HFF-Myc (cell line): ENCODE results near the gene HHIPL1.
"Not testable (repeated sequence)": the region's sequence is repeated elsewhere in the genome, so short reads cannot be mapped to it uniquely, and the experiment has no call there.

ENCODE experiments used
- DNase-seq: peaks from one replicate; pipeline ENCODE4 v3.0.0-alpha.2; 2011; ENCODE audit warnings: low read depth; ENCODE audit errors: extremely low read depth
- H3K4me3 ChIP-seq: replicated peaks from 2 replicates; pipeline ENCODE4 v1.5.1; 2011; ENCODE audit warnings: low read depth, mild to moderate bottlenecking, control low read depth, low read length
- CTCF ChIP-seq: IDR thresholded peaks from 2 replicates; pipeline ENCODE4 v1.5.1; 2012; ENCODE audit warnings: mild to moderate bottlenecking, low read depth, low read length, control low read depth; ENCODE audit errors: missing control alignments

Gene HHIPL1

DNA sequence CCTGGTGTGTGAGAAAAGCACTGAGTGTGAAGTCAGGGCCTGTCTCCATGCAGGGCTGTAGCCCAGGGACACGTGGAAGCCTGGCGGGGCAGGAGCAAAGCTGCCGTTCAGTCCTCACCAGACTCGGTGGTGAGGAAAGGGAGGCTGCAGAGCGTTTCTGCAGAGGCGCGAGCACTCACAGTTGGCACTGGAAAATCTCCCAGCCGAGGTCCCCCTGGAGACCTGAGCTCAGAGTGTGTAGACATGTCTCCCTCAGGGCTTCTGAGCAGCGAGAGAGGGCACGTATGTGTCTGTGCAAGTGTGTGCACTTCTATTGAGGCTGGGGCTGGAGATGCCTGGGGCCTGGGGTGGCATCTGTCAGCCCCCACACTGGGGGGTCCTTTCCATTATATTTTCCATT is 11.0 kb upstream of the HHIPL1 start:
- DNase-seq: no peak
- no peak overlapping the region for H3K4me3 ChIP-seq
- no peak for TF ChIP-seq CTCF

GRCh38 chr14:99634443-99634842 is 10.5 kb upstream of the HHIPL1 start:
- TF ChIP-seq CTCF: no peak
- no peak overlapping the region for H3K4me3 ChIP-seq
- no peak for DNase-seq

DNA sequence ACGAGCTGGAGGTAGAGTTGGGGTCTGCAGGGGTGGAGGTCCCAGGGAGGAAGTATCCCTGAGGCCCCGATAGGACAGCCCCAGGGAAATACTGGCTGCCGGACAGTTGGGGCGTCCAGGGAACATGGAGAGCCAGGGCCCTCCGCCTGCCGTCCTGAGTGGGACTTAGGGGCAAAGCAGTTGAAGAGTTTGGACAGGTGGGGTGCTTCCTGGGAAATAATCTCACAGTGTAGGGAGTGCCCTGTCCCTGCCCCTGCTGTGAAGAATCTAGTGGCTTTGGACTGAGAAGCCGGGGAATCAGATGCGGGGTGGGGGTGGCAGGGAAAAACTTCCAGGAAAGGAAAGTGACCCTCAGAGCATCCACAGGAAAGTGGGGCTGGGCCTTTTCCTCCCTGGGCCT is 9.8 kb upstream of the HHIPL1 start:
- H3K4me3 ChIP-seq: no peak overlapping the region
- no peak for DNase-seq
- no peak for TF ChIP-seq CTCF

DNA sequence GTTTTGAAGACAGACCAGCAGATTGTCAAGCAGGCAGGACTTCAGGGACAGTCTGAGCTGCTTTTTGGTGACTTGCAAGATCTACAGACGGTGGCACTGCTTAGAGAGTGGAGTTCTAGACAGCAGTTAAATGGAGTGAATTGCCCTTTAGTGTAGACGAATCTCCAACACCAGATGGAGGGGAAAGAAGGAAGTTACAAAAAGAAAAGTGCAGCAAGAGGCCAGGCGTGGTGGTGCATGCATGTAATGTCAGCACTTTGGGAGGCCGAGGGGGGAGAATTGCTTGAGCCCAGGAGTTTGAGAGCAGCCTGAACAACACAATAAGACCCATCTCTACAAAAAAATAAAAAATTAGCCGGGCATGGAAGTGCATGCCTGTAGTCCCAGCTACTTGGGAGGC is 8.4 kb upstream of the HHIPL1 start:
- no peak overlapping the region for H3K4me3 ChIP-seq
- no peak for TF ChIP-seq CTCF
- no peak for DNase-seq

GRCh38 chr14:99637624-99638023 is 7.3 kb upstream of the HHIPL1 start:
- DNase-seq: no peak
- no peak for TF ChIP-seq CTCF
- H3K4me3 ChIP-seq: no peak overlapping the region

DNA sequence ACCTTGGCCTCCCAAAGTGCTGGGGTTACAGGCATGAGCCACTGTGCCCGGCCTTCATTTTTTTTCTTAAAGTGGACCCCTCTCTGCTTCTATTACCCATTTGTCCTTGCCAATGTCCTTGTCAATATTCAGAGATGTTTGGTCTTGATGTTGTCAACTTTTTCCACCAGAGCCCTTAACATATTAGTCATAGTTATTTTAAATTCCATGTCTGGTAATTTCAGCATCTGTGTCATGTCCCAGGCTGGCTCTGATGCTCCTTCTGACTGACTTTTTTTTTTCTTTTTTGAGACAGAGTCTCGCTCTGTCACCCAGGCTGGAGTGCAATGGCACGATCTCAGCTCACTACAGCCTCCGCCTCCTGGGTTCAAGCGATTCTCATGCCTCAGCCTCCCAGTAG is 2.2 kb upstream of the HHIPL1 start:
- H3K4me3 ChIP-seq, DNase-seq: not testable (repeated sequence)

DNA sequence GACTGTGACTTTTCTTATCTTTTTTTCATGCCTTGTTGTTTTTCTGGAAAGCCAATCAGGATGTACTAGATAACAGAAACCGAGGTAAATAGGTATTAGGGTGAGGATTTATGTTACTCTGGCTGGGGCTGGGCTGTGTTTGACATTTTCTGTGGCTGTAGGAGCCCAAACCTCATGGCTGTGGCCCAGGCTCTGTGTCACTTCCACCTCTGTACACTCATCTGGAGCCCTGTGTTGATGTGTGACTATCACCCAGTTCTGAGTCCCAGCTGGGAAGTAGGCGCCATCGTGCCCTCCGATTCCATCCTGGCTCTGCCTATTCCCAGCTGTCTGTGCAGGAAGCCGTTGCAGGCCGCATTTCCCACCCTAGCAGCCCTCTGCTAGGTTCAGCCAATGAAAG is 1.6 kb upstream of the HHIPL1 start:
- no peak for DNase-seq
- no peak for TF ChIP-seq CTCF
- no peak overlapping the region for H3K4me3 ChIP-seq
